Measurements from ENCODE around the gene CDK12.

GRCh38 chr17:39533891-39534290 lies 72.6 kb downstream of the CDK12 start:
- TF ChIP-seq CTCF (conservative IDR thresholded peaks at IDR 0.05; ENCODE audit: low read depth in 2 of 2) (no peak), POLR2AphosphoS5 (IDR thresholded peaks at IDR 0.05; ENCODE audit: low read depth) (no peak), REST (IDR thresholded peaks at IDR 0.05; ENCODE audit: unreplicated experiment) (no peak), EZH2phosphoT487 (IDR thresholded peaks at IDR 0.05; ENCODE audit: unreplicated experiment) (no peak), ETS1 (IDR thresholded peaks at IDR 0.05) (no peak), JUNB (IDR thresholded peaks at IDR 0.05; ENCODE audit: unreplicated experiment) (no peak), EZH2 (IDR thresholded peaks at IDR 0.05; ENCODE audit: low read depth, unreplicated experiment) (no peak), CREB1 (CRISPR knock-in tag; IDR thresholded peaks at IDR 0.05; ENCODE audit: low read depth) (no peak), ZNF331 (CRISPR knock-in tag; IDR thresholded peaks at IDR 0.05; ENCODE audit: low read depth) (no peak), STAT1 (IDR thresholded peaks at IDR 0.05; ENCODE audit: unreplicated experiment) (no peak)
